GM21360 (cell line): ENCODE data around the gene ZNF778.
"Not testable (repeated sequence)": the region's sequence is repeated elsewhere in the genome, so short reads cannot be mapped to it uniquely, and the experiment has no call there.

Experiments
- ATAC-seq: cut with Tn5 transposase; IDR thresholded peaks from one replicate; pipeline ENCODE4 v1.9.1; 2021; ENCODE audit warnings: mild to moderate bottlenecking, moderate library complexity; ENCODE audit not compliant: unreplicated experiment

ZNF778 gene

DNA sequence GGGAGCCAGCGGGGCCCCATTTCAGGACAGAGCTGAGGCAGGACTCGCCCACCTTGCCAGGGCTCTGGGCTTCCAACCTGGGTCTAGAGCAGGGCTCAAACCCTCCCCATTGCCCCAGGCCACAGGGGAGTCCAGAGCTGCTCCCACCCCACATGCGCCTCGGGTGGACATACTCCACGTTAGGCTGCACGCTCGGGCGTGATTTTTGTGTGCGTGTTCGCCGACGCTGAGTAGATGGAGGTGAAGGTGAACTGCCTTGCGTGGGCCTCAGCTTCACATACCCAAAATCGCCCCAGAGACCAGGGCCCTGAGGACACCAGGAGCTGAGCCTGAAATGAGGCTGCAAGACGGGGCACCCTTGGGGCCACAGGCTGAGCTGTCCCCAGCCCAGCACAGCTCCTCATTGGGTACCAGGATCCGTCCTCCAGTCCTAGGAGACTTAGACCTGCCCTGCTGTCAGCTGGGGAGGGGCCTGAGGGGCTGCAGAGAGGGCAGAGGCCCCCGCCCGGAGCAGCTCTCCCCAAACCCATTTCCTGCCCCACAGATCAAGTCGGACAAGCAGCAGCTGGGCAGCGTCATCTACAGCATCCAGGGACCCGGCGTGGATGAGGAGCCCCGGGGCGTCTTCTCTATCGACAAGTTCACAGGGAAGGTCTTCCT lies 37.7 kb upstream of the ZNF778 start:
- ATAC-seq, result no peak

- no peak for ATAC-seq
These were observed 34.0 kb upstream of the ZNF778 start for GRCh38 chr16:89183463-89183862.

DNA sequence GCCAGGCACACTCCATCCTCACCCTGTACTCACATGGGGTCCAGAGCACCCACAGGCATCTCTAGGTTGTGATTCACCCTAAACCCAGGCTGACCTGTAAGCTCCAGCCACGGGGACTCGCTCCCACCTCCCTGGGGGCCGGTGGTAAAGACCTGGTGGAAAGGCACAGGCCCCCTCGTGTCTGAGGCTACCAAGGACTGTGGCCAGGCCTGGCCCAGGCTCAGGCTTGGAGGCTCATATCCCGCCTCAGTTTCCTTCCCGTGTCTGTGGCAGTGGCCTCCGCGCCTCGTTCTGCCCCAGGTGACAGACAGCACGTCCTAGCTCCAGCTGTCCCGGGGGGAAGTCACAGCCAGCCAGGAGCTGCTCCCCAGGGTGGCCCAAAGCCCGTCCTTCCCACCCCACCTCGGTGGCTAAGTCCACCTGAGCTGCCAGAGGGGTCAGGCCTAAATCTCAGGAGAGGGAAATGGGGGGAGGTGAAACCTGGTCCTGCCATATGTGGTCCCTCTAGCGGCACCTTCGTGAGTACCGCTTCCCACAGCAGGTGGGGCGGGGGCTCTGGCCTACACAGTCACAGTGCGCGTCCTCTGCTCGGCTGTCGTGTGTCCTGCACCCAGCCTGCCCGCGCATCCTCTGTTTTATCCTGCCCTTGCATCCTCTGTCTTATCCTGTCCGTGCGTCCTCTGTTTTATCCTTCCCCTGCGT lies 33.4 kb upstream of the ZNF778 start:
- ATAC-seq, result no peak

GRCh38 chr16:89184677-89184932 lies 32.9 kb upstream of the ZNF778 start:
- no peak for ATAC-seq

DNA sequence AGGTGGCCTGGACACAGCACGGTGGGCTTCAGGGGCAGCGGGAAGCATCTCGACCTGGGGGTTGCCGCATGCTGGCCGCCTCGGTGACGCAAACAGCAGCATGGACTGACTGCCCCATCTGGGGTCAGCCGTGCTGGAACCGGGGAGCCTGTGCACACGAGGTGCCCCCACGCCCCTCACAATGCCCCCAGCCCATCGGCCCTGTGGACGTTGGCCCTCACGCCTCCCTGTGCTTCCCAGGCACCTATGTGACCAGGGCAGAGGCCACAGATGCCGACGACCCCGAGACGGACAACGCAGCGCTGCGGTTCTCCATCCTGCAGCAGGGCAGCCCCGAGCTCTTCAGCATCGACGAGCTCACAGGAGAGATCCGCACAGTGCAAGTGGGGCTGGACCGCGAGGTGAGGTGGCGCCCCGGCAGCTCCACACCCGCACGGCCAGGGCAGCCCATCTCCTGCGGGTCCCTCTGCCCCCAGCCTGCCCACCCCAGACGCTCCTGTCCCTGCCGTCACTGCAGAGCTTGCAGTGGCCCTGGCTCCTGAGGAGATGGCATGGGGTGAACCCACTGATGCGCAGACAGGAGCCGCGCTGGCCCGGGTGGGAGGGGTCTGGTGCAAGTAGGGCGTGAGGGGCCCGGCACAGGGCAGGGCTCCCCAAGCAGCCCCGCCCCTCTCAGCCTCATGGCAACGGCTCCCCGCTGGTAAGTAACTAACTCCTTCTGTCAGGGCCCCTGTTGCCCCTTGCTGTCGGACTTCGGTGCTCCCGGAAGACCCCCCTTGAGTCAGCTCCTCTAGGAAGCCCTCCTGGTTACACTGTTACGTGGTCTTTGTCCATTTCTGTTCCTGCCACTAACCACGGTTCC lies 32.3 kb upstream of the ZNF778 start:
- no peak for ATAC-seq

DNA sequence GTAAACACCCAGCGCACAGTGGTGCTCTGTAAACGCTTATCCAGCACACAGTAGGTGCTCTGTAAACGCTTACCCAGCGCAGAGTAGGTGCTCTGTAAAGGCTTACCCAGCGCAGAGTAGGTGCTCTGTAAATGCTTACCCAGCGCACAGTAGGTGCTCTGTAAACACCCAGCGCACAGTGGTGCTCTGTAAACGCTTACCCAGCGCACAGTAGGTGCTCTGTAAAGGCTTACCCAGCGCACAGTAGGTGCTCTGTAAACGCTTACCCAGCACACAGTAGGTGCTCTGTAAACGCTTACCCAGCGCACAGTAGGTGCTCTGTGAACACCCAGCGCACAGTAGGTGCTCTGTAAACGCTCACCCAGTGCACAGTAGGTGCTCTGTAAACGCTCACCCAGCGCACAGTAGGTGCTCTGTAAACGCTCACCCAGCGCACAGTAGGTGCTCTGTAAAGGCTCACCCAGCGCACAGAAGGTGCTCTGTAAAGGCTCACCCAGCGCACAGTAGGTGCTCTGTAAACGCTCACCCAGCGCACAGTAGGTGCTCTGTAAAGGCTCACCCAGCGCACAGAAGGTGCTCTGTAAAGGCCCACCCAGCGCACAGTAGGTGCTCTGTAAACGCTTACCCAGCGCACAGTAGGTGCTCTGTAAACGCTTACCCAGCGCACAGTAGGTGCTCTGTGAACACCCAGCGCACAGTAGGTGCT lies 31.5 kb upstream of the ZNF778 start:
- not testable (repeated sequence) for ATAC-seq

DNA sequence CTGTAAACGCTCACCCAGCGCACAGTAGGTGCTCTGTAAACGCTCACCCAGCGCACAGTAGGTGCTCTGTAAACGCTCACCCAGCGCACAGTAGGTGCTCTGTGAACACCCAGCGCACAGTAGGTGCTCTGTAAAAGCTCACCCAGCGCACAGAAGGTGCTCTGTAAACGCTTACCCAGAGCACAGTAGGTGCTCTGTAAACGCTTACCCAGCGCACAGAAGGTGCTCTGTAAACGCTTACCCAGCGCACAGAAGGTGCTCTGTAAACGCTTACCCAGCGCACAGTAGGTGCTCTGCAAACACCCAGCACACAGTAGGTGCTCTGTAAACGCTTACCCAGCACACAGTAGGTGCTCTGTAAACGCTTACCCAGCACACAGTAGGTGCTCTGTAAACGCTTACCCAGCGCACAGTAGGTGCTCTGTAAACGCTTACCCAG lies 30.9 kb upstream of the ZNF778 start:
- not testable (repeated sequence) for ATAC-seq

- no peak for ATAC-seq
These were observed 30.3 kb upstream of the ZNF778 start for GRCh38 chr16:89187032-89187769.

DNA sequence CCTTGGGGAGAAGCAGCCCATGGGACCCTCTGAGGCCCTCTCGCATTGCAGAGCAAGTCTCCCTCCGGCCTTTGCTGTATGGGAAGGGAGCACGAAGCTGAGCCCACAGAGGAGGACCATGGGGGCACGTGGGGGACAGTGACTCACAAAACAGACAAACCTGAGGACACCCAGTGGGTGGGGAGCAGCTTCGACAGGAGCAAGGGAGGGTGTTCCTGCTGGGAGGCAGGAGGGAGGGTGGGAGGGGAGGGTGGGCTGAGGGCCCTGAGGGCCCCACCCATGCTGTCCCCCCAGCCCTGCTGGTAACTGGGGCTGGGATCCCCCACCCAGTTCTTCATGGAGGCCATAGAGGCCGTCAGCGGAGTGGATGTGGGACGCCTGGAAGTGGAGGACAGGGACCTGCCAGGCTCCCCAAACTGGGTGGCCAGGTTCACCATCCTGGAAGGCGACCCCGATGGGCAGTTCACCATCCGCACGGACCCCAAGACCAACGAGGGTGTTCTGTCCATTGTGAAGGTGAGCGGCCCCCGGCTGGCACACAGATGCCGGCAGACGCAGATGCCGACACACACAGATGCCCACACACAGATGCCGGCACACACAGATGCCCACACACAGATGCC lies 29.6 kb upstream of the ZNF778 start:
- no peak for ATAC-seq

DNA sequence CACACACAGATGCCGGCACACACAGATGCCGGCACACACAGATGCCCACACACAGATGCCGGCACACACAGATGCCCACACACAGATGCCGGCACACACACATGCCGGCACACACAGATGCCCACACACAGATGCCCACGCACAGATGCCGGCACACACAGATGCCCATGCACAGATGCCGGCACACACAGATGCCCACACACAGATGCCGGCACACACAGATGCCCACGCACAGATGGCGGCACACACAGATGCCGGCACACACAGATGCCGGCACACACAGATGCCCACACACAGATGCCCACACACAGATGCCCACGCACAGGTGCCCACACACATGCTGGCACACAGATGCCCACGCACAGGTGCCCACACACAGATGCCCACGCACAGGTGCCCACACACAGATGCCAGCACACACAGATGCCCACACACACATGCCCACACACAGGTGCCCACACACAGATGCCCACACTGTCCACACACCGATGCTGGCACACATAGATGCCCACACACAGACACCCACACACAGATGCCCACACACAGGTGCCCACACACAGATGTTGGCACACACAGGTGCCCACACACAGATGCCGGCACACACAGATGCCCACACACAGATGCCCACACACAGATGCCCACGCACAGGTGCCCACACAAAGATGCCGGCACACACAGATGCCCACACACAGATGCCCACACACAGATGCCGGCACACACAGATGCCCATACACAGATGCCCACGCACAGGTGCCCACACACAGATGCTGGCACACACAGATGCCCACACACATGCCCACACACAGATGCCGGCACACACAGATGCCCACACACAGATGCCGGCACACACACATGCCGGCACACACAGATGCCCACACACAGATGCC lies 28.8 kb upstream of the ZNF778 start:
- not testable (repeated sequence) for ATAC-seq

DNA sequence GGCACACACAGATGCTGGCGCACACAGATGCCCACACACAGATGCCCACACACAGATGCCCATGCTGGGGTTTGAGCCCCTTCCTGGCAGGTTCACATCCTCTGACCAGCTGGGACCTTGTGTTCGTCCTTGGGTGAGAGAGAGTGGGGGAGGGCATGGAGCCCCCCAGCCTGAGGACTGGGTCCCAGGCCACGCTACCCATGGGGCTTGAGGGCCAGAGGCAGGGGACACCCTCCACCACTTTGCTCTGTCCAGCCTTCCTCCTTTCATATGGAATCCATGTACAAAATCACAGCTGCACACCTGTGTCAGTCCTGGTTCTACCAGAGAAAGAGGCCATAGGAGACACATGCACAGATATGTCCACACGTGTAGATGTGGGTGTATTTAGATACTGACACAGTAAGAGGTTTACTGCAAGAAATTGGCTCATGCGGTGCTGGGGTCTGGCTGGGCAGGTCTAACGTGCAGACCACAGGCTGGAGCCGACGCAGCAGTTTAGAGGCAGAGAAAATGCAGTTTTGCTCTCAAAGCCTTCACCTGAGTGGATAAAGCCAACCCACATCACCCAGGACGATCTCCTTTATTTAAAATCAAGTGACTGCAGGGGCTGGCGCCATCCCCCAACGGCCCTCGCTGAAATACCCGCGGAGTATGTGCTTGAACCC lies 28.0 kb upstream of the ZNF778 start:
- no peak for ATAC-seq

DNA sequence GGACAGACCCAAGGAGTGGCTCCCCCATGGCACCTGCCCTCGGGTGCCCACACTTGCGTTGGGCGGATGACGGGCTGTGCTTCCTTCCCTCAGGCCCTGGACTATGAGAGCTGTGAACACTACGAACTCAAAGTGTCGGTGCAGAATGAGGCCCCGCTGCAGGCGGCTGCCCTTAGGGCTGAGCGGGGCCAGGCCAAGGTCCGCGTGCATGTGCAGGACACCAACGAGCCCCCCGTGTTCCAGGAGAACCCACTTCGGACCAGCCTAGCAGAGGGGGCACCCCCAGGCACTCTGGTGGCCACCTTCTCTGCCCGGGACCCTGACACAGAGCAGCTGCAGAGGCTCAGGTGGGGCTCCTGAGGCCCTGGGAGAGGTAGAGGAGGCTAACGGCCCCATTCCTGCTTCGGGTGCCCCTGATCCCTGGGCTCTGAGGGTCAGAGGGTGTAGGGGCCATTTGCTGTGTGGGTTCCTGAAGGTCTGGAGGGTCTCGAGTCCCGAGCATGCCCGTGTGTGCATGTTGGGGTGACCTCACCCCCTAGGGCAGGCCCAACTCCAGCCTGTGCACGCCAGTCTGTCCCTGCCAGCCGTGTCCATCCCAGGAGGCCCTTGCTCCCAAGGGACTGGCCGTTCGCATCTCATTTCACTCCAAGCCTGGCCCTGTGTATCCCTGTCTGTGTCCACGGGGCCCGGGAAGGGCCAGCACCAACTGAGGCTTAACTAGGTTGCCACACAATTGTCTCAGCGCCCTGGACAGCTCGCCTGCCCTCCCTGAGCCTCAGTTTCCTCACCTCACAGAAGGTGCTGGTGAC lies 27.1 kb upstream of the ZNF778 start:
- ATAC-seq, result no peak

- no peak for ATAC-seq
These were observed 26.2 kb upstream of the ZNF778 start for GRCh38 chr16:89191033-89191900.

GRCh38 chr16:89191901-89192185 lies 25.7 kb upstream of the ZNF778 start:
- no peak for ATAC-seq

- ATAC-seq, result not testable (repeated sequence)
These were observed 25.1 kb upstream of the ZNF778 start for GRCh38 chr16:89192186-89192955.

DNA sequence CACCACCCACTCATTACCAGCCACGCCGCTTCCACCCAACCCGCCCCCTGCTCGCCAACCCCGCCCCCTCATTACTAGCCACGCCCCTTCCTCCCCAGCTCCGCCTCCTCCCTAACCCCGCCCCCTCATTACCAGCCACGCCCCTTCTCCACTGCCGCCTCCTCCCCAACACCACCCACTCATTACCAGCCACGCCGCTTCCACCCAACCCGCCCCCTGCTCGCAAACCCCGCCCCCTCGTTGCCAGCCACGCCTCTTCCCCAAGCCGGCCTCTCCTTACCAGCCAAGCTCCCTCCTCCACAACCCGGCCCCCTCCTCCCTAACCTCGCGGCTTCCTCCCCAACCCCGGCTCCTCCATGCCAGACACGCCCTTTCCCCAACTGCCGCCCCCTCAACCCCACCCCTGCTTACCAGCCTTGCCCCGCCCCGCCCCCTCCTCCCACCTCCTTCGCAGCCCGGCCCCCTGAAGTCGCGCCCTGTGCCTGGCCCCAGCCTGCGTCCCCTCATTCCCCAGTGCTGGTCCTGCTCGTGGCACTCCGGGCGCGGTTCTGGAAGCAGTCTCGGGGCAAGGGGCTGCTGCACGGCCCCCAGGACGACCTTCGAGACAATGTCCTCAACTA lies 24.4 kb upstream of the ZNF778 start:
- ATAC-seq, result no peak
